ENCODE results near the gene SMIM11. TPM values are rescaled to one million over a fixed set of nuclear protein-coding genes. Genes with fewer than 3 reads are reported as not detected.
A peak's percentile ranks its signal among the peaks of the same experiment; 100 is the strongest.

Gene SMIM11
- total and polyA plus RNA-seq, 2 experiments from 2014 or later, result 6.8 to 15.5 TPM

GRCh38 chr21:34348890-34349519 is 26.3 kb upstream of the SMIM11 start:
- 47 to 55% methylated on average over 5 of the region's 5 CpGs for WGBS, 2 experiments (ENCODE audit: low coverage in 1 of 2, low lambda C conversion rate in 2 of 2, missing lambda C conversion rate in 2 of 2)
- no peak overlapping the region for H3K9ac ChIP-seq
- H2AFZ ChIP-seq, result no peak overlapping the region
- H3K79me2 ChIP-seq (ENCODE audit: insufficient read depth), result no peaks in the 10 kb centered on the region
- H4K20me1 ChIP-seq (ENCODE audit: insufficient read depth), result no peaks in the 10 kb centered on the region
- DNase-seq, result no peak
- H3K27me3 ChIP-seq (replicated peaks; ENCODE audit: insufficient read depth), result peaks cover 6% of the 10 kb centered on the region
- H3K9me3 ChIP-seq (ENCODE audit: low read depth), result no peaks in the 10 kb centered on the region
- in situ Hi-C loops (cut with MboI), result no loop called here
- H3F3A ChIP-seq (ENCODE audit: insufficient read depth), result 0 out of 2 replicates have a peak, but pooled peaks cover 3% of the 10 kb centered on the region
- peaks cover 12% of the 10 kb centered on the region for H3K4me1 ChIP-seq (ENCODE audit: insufficient read depth)
- no peak overlapping the region for H3K27ac ChIP-seq
- H3K36me3 ChIP-seq (ENCODE audit: low read depth), result no peaks in the 10 kb centered on the region
- no peak overlapping the region for H3K4me3 ChIP-seq
- no peak for TF ChIP-seq EZH2phosphoT487 (IDR thresholded peaks at IDR 0.05; ENCODE audit: insufficient read depth, low read depth)
- no peak for TF ChIP-seq EZH2 (IDR thresholded peaks at IDR 0.05; ENCODE audit: insufficient read depth, poor library complexity, severe bottlenecking)
- H3K9me2 ChIP-seq (ENCODE audit: insufficient read depth), result no peaks in the 10 kb centered on the region
- no peak overlapping the region for H3K4me2 ChIP-seq (ENCODE audit: unreplicated experiment)

- H3K27me3 ChIP-seq (replicated peaks; ENCODE audit: insufficient read depth), result peaks cover 15% of the 10 kb centered on the region
- H3K4me2 ChIP-seq (ENCODE audit: unreplicated experiment), result no peak overlapping the region
- WGBS, 2 experiments (ENCODE audit: low coverage in 1 of 2, low lambda C conversion rate in 2 of 2, missing lambda C conversion rate in 2 of 2), result 31 to 33% methylated on average over 6 of the region's 6 CpGs
- H3K36me3 ChIP-seq (ENCODE audit: low read depth), result no peaks in the 10 kb centered on the region
- H3K4me3 ChIP-seq, result no peak overlapping the region
- no peaks in the 10 kb centered on the region for H3K4me1 ChIP-seq (ENCODE audit: insufficient read depth)
- H3K9ac ChIP-seq, result no peak overlapping the region
- DNase-seq, result peak; percentile 38
- in situ Hi-C loops (cut with MboI), result no loop called here
- H3K9me3 ChIP-seq (ENCODE audit: low read depth), result no peaks in the 10 kb centered on the region
- TF ChIP-seq EZH2 (IDR thresholded peaks at IDR 0.05; ENCODE audit: insufficient read depth, poor library complexity, severe bottlenecking) (no peak), EZH2phosphoT487 (IDR thresholded peaks at IDR 0.05; ENCODE audit: insufficient read depth, low read depth) (no peak)
- no peak overlapping the region for H3K27ac ChIP-seq
- 0 out of 2 replicates have a peak, but pooled peaks cover 3% of the 10 kb centered on the region for H3F3A ChIP-seq (ENCODE audit: insufficient read depth)
- no peaks in the 10 kb centered on the region for H3K9me2 ChIP-seq (ENCODE audit: insufficient read depth)
- no peaks in the 10 kb centered on the region for H3K79me2 ChIP-seq (ENCODE audit: insufficient read depth)
- no peak overlapping the region for H2AFZ ChIP-seq
- H4K20me1 ChIP-seq (ENCODE audit: insufficient read depth), result no peaks in the 10 kb centered on the region
Observed at GRCh38 chr21:34351786-34352241, 23.5 kb upstream of the SMIM11 start.

- in situ Hi-C loops (cut with MboI), result no loop called here
- 69 to 71% methylated on average over 4 of the region's 4 CpGs for WGBS, 2 experiments (ENCODE audit: low coverage in 1 of 2, low lambda C conversion rate in 2 of 2, missing lambda C conversion rate in 2 of 2)
- no peaks in the 10 kb centered on the region for H4K20me1 ChIP-seq (ENCODE audit: insufficient read depth)
Observed at GRCh38 chr21:34352556-34352955, 22.8 kb upstream of the SMIM11 start.

GRCh38 chr21:34353182-34353581 is 22.1 kb upstream of the SMIM11 start:
- Histone ChIP-seq H3F3A (ENCODE audit: insufficient read depth) (no peaks in the 10 kb centered on the region), H3K79me2 (ENCODE audit: insufficient read depth) (no peaks in the 10 kb centered on the region), H3K27ac (no peak overlapping the region), H3K9ac (no peak overlapping the region), H3K9me2 (ENCODE audit: insufficient read depth) (no peaks in the 10 kb centered on the region), H4K20me1 (ENCODE audit: insufficient read depth) (no peaks in the 10 kb centered on the region), H3K36me3 (ENCODE audit: low read depth) (no peaks in the 10 kb centered on the region), H3K9me3 (ENCODE audit: low read depth) (no peaks in the 10 kb centered on the region), H3K4me2 (ENCODE audit: unreplicated experiment) (no peak overlapping the region), H3K27me3 (replicated peaks; ENCODE audit: insufficient read depth) (peaks cover 12% of the 10 kb centered on the region), H3K4me3 (no peak overlapping the region), H2AFZ (no peak overlapping the region), H3K4me1 (ENCODE audit: insufficient read depth) (no peaks in the 10 kb centered on the region)
- no peak for DNase-seq
- no peak for TF ChIP-seq EZH2phosphoT487 (IDR thresholded peaks at IDR 0.05; ENCODE audit: insufficient read depth, low read depth)
- TF ChIP-seq EZH2 (IDR thresholded peaks at IDR 0.05; ENCODE audit: insufficient read depth, poor library complexity, severe bottlenecking), result no peak
- in situ Hi-C loops (cut with MboI), result no loop called here
- 74 to 75% methylated on average over 6 of the region's 6 CpGs for WGBS, 2 experiments (ENCODE audit: low coverage in 1 of 2, low lambda C conversion rate in 2 of 2, missing lambda C conversion rate in 2 of 2)

More at GRCh38 chr21:34352556-34352955, 22.8 kb upstream of the SMIM11 start:
- TF ChIP-seq EZH2phosphoT487 (IDR thresholded peaks at IDR 0.05; ENCODE audit: insufficient read depth, low read depth) (no peak), EZH2 (IDR thresholded peaks at IDR 0.05; ENCODE audit: insufficient read depth, poor library complexity, severe bottlenecking) (no peak)
- Histone ChIP-seq H3K9me2 (ENCODE audit: insufficient read depth) (no peaks in the 10 kb centered on the region), H3K4me2 (ENCODE audit: unreplicated experiment) (no peak overlapping the region), H3K79me2 (ENCODE audit: insufficient read depth) (no peaks in the 10 kb centered on the region), H3K27me3 (replicated peaks; ENCODE audit: insufficient read depth) (peaks cover 12% of the 10 kb centered on the region), H2AFZ (no peak overlapping the region), H3F3A (ENCODE audit: insufficient read depth) (0 out of 2 replicates have a peak, but pooled peaks cover under 1% of the 10 kb centered on the region), H3K36me3 (ENCODE audit: low read depth) (no peaks in the 10 kb centered on the region), H3K4me1 (ENCODE audit: insufficient read depth) (no peaks in the 10 kb centered on the region), H3K4me3 (no peak overlapping the region), H3K27ac (no peak overlapping the region), H3K9me3 (ENCODE audit: low read depth) (no peaks in the 10 kb centered on the region), H3K9ac (no peak overlapping the region)
- no peak for DNase-seq

Data from GM23248 (cell line).